HepG2 (cell line): ENCODE results near the gene MTUS2. TPM values are rescaled to one million over a fixed set of nuclear protein-coding genes. Genes with fewer than 3 reads are reported as not detected.

Experiments
- ATAC-seq: fragments of 200-7000 bp; cut with Tn5 transposase; 3 replicates; pipeline ENCODE4 v1.9.1; 2020; ENCODE audit warnings: mild to moderate bottlenecking, moderate library complexity
- BruUV-seq: library from RNA; stranded (reverse); fragments of 400-500 nt; replicated peaks from 2 replicates; lab custom pipeline; 2021; lab: Mats Ljungman, UMichigan
- CTCF ChIA-PET: fragments of 300-600 bp; formaldehyde crosslinking; extraction: SDS; loops from one replicate; lab custom pipeline; 2021; ENCODE audit warnings: low total read pairs, inconsistent platforms, low intra/inter-chr PET ratio; lab: Yijun Ruan, JAX
- POLR2A ChIA-PET: fragments of 350-600 bp; sonication (Branson Sonifier 250); formaldehyde crosslinking; loops from one replicate; lab custom pipeline; 2020; ENCODE audit warnings: antibody characterized with exemption, inconsistent platforms; lab: Yijun Ruan, JAX
- DNase-seq: peaks from one replicate; pipeline ENCODE4 v3.0.0-alpha.2; 2015; ENCODE audit warnings: low spot score
- FAIRE-seq: peaks from 3 replicates; lab custom pipeline; 2011; peaks lifted over from hg19 to GRCh38; lab: Jason Lieb, UNC
- H2AFZ ChIP-seq: one replicate; pipeline ENCODE4 v1.6.1; 2011; ENCODE audit warnings: low read length, inconsistent platforms
- H3K27ac ChIP-seq: fragments of 300-600 bp; 3 replicates; pipeline ENCODE4 v1.8.0; 2011; ENCODE audit warnings: mixed run types, mild to moderate bottlenecking, mixed read lengths, low read length, inconsistent platforms; ENCODE audit not compliant: insufficient read depth; ENCODE audit errors: extremely low read length
- H3K27me3 ChIP-seq, 2 experiments: fragments of 200-600 bp in 1 of 2; 2 replicates in 1 of 2; 3 replicates in 1 of 2; pipeline versions ENCODE4 v1.6.0 to v1.8.0; 2011; ENCODE audit warnings: low read length in 2 of 2, mild to moderate bottlenecking in 2 of 2, moderate library complexity in 2 of 2, inconsistent platforms in 1 of 2; ENCODE audit not compliant: insufficient read depth in 2 of 2, control insufficient read depth in 1 of 2
- H3K36me3 ChIP-seq, 2 experiments: fragments of 200-600 bp in 1 of 2; replicated peaks in 1 of 2; 2 replicates in 1 of 2; 3 replicates in 1 of 2; pipeline versions ENCODE4 v1.5.1 to v1.8.0; 2011; ENCODE audit warnings: low read length in 2 of 2, inconsistent platforms in 1 of 2; ENCODE audit not compliant: insufficient read depth in 2 of 2, control insufficient read depth in 1 of 2
- H3K4me1 ChIP-seq: 2 replicates; pipeline ENCODE4 v1.5.1; 2012; ENCODE audit warnings: low read length, inconsistent platforms; ENCODE audit not compliant: insufficient read depth
- H3K4me2 ChIP-seq: 2 replicates; pipeline ENCODE4 v1.6.0; 2011; ENCODE audit warnings: low read depth, low read length, inconsistent platforms
- H3K4me3 ChIP-seq, 3 experiments: fragments of 200-600 bp in 1 of 3; sonication (generic), shearing (Covaris generic) in 1 of 3; replicated peaks in 1 of 3; 2 replicates each; pipeline ENCODE4 v1.5.1; 2011 to 2016; ENCODE audit warnings: low read length in 3 of 3, inconsistent platforms in 2 of 3, low read depth in 2 of 3, mild to moderate bottlenecking in 2 of 3, control low read depth in 1 of 3, mixed read lengths in 1 of 3; ENCODE audit not compliant: insufficient read depth in 1 of 3
- H3K79me2 ChIP-seq: one replicate; pipeline ENCODE4 v1.6.1; 2011; ENCODE audit warnings: low read length, inconsistent platforms; ENCODE audit not compliant: insufficient read depth
- H3K9ac ChIP-seq: 2 replicates; pipeline ENCODE4 v1.6.0; 2011; ENCODE audit warnings: mild to moderate bottlenecking, low read depth, low read length, inconsistent platforms; ENCODE audit not compliant: insufficient read depth
- H3K9me3 ChIP-seq: 2 replicates; pipeline ENCODE4 v1.5.1; 2012; ENCODE audit warnings: mild to moderate bottlenecking, low read length
- H4K20me1 ChIP-seq: 2 replicates; pipeline ENCODE4 v1.6.0; 2011; ENCODE audit warnings: inconsistent platforms, mild to moderate bottlenecking, low read length, moderate library complexity; ENCODE audit not compliant: insufficient read depth
- AGO1 ChIP-seq: fragments of 200-400 bp; formaldehyde crosslinking; IDR thresholded peaks from 2 replicates; pipeline ENCODE4 v1.6.1; 2017; ENCODE audit warnings: mild to moderate bottlenecking, low read depth, low read length, moderate library complexity; ENCODE audit not compliant: poor library complexity, severe bottlenecking
- AHR ChIP-seq: IDR thresholded peaks from 2 replicates; pipeline ENCODE4 v1.6.1; 2018; ENCODE audit warnings: missing genetic modification reagents, missing compliant biosample characterization
- CENPBD1 ChIP-seq: sonication (generic); formaldehyde crosslinking; IDR thresholded peaks from 2 replicates; pipeline ENCODE4 v1.8.0; 2022; ENCODE audit warnings: missing genetic modification reagents, low read depth, mild to moderate bottlenecking, borderline replicate concordance
- FIP1L1 ChIP-seq: fragments of 200-400 bp; formaldehyde crosslinking; IDR thresholded peaks from 2 replicates; pipeline ENCODE4 v1.6.1; 2018; ENCODE audit warnings: low read depth, mild to moderate bottlenecking, low read length, moderate library complexity, borderline replicate concordance; ENCODE audit not compliant: insufficient read depth
- MIXL1 ChIP-seq: IDR thresholded peaks from 2 replicates; pipeline ENCODE4 v1.6.1; 2016
- PHF21A ChIP-seq: sonication (generic); formaldehyde crosslinking; IDR thresholded peaks from 2 replicates; pipeline ENCODE4 v1.5.0; 2020; ENCODE audit warnings: mild to moderate bottlenecking, missing genetic modification reagents
- SP140L ChIP-seq: sonication (generic); formaldehyde crosslinking; IDR thresholded peaks from 2 replicates; pipeline ENCODE4 v1.4.0; 2020; ENCODE audit warnings: missing genetic modification reagents, borderline replicate concordance
- YY1 ChIP-seq: IDR thresholded peaks from 2 replicates; pipeline ENCODE4 v1.6.1; 2011; ENCODE audit warnings: low read length, low read depth, moderate library complexity, mild to moderate bottlenecking; ENCODE audit not compliant: insufficient read depth, insufficient replicate concordance
- ZBTB26 ChIP-seq: IDR thresholded peaks from 2 replicates; pipeline ENCODE4 v1.6.1; 2016; ENCODE audit warnings: missing compliant biosample characterization, missing genetic modification reagents, borderline replicate concordance
- ZFP36L2 ChIP-seq: sonication (generic); formaldehyde crosslinking; IDR thresholded peaks from 2 replicates; pipeline ENCODE4 v1.4.0; 2020; ENCODE audit warnings: missing genetic modification reagents
- ZKSCAN8 ChIP-seq: IDR thresholded peaks from 2 replicates; pipeline ENCODE4 v1.6.1; 2016; ENCODE audit warnings: borderline replicate concordance, missing genetic modification reagents, missing compliant biosample characterization
- ZNF225 ChIP-seq: sonication (generic); formaldehyde crosslinking; IDR thresholded peaks from 2 replicates; pipeline ENCODE4 v1.4.0; 2020; ENCODE audit warnings: mild to moderate bottlenecking, missing genetic modification reagents
- ZNF326 ChIP-seq: sonication (generic); formaldehyde crosslinking; IDR thresholded peaks from 2 replicates; pipeline ENCODE4 v1.4.0; 2020; ENCODE audit warnings: missing genetic modification reagents, borderline replicate concordance
- ZNF687 ChIP-seq: sonication (generic); formaldehyde crosslinking; IDR thresholded peaks from 2 replicates; pipeline ENCODE4 v1.5.1; 2020; ENCODE audit warnings: mild to moderate bottlenecking, missing genetic modification reagents, moderate library complexity
- ZNF7 ChIP-seq: IDR thresholded peaks from 2 replicates; pipeline ENCODE4 v1.6.1; 2016; ENCODE audit warnings: missing biosample characterization, missing genetic modification reagents
- ZNF740 ChIP-seq: sonication (generic); formaldehyde crosslinking; IDR thresholded peaks from 2 replicates; pipeline ENCODE4 v1.4.0; 2020; ENCODE audit warnings: missing genetic modification reagents
- ZNF775 ChIP-seq: sonication (generic); formaldehyde crosslinking; IDR thresholded peaks from 2 replicates; pipeline ENCODE4 v1.4.0; 2020; ENCODE audit warnings: missing genetic modification reagents, mild to moderate bottlenecking, moderate library complexity, borderline replicate concordance
- ZSCAN21 ChIP-seq: sonication (generic); formaldehyde crosslinking; IDR thresholded peaks from 2 replicates; pipeline ENCODE4 v1.8.0; 2022; ENCODE audit warnings: mild to moderate bottlenecking, missing genetic modification reagents, moderate library complexity, borderline replicate concordance
- WGBS: methylation state at CpG from one replicate; pipeline ENCODE4 v1.1.6; 2017; ENCODE audit warnings: low lambda C conversion rate; 5-methylcytosine and 5-hydroxymethylcytosine counted together
- in situ Hi-C: cut with HindIII; loops from 2 replicates; pipeline ENCODE4 v1.10.0; 2017; ENCODE audit warnings: low pct_unique_long_range_greater_than_20kb; ENCODE audit not compliant: extremely low pct_ligation_motif_present
- intact Hi-C: fragments of 100-400 bp; cut with micrococcal nuclease; formaldehyde crosslinking; loops from one replicate; pipeline ENCODE4 v1.10.0; 2022; ENCODE audit not compliant: unreplicated experiment
- polyA plus RNA-seq, 8 experiments: library from polyadenylated mRNA; depleted of rRNA in 3 of 8; stranded (reverse) in 7 of 8; unstranded in 1 of 8; fragments of >200 nt; fragmentation: Illumina TruSeq in 4 of 8; extraction: Trizol in 4 of 8; gene quantifications; 2 replicates each; pipeline versions ENCODE4 v1.2.1 to v1.2.3, GENCODE V29; 2011 to 2016; ENCODE audit warnings: low read depth in 4 of 8, missing spikeins in 1 of 8, mixed read lengths in 1 of 8; ENCODE audit not compliant: insufficient read depth in 1 of 8
- total RNA-seq, 5 experiments: library from RNA; depleted of rRNA; stranded (reverse); fragments of >200 nt; fragmentation: Illumina TruSeq; extraction: Trizol; gene quantifications; 2 replicates each; pipeline ENCODE4 v1.2.3, GENCODE V29; 2016; ENCODE audit warnings: low read depth in 1 of 5

Gene MTUS2
- total and polyA plus RNA-seq, 2 of the 13 experiments (the other 11 are each of a cell fraction or from before 2014, with no cell fraction given): not detected

- Histone ChIP-seq H3K4me3 (no peak overlapping the region), H3K27me3 (no peaks in the 10 kb centered on the region), H3K27ac (no peak overlapping the region), H3K4me1 (no peaks in the 10 kb centered on the region), H3K9me3 (no peaks in the 10 kb centered on the region), H2AFZ (no peak overlapping the region), H3K36me3 (no peaks in the 10 kb centered on the region), H4K20me1 (no peaks in the 10 kb centered on the region), H3K9ac (no peak overlapping the region), H3K79me2 (no peaks in the 10 kb centered on the region), H3K4me2 (no peak overlapping the region)
- FAIRE-seq: no peak
- CTCF ChIA-PET: no interaction called here
- in situ Hi-C loops: no loop called here
- intact Hi-C loops: no loop called here
- no peak for TF ChIP-seq ZNF225 (CRISPR knock-in tag)
- TF ChIP-seq ZSCAN21: no peak
- no peak for TF ChIP-seq AGO1
- no peak for TF ChIP-seq YY1
- no peak for TF ChIP-seq ZBTB26 (CRISPR knock-in tag)
- TF ChIP-seq ZNF740 (CRISPR knock-in tag): no peak
- no peak for TF ChIP-seq ZNF775 (CRISPR knock-in tag)
- TF ChIP-seq ZNF7 (CRISPR knock-in tag): no peak
- TF ChIP-seq SP140L (CRISPR knock-in tag): no peak
- no peak for TF ChIP-seq ZKSCAN8 (CRISPR knock-in tag)
- no peak for TF ChIP-seq AHR (CRISPR knock-in tag)
- TF ChIP-seq MIXL1: no peak
- TF ChIP-seq ZNF687 (CRISPR knock-in tag): no peak
- no peak for TF ChIP-seq ZFP36L2 (CRISPR knock-in tag)
- TF ChIP-seq PHF21A (CRISPR knock-in tag): no peak
- TF ChIP-seq CENPBD1: no peak
- TF ChIP-seq FIP1L1: no peak
- no peak for TF ChIP-seq ZNF326
- BruUV-seq: no TSS peak
- POLR2A ChIA-PET: no interaction called here
- no peak for ATAC-seq
- DNase-seq: no peak
- WGBS: 56% methylated on average over 1 of the region's 1 CpG
Observed at GRCh38 chr13:29453617-29454011, 633.5 kb downstream of the MTUS2 start.
